NCI-H1436 (cell line): ENCODE data around the gene EXOC1.

Source experiments
- DNase-seq: peaks from one replicate; lab custom pipeline; 2025; lab: John Stamatoyannopoulos, UW

EXOC1 gene

DNA sequence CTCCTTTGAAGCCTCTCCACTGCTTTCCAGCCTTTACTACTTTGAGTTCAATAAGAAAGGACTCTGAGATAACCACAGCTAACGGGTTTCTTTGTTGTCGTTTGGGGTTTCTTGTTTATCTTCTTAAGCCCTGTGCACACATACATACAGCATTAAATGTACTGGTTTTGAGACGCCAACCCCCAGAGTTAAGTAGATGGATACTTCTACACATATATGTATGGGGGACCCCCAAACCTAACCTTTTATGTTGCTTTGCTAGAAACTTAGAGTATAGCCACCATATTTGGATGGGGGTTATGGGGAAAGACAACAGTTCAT, 96.0 kb downstream of the EXOC1 start:
- DNase-seq, result no peak

DNA sequence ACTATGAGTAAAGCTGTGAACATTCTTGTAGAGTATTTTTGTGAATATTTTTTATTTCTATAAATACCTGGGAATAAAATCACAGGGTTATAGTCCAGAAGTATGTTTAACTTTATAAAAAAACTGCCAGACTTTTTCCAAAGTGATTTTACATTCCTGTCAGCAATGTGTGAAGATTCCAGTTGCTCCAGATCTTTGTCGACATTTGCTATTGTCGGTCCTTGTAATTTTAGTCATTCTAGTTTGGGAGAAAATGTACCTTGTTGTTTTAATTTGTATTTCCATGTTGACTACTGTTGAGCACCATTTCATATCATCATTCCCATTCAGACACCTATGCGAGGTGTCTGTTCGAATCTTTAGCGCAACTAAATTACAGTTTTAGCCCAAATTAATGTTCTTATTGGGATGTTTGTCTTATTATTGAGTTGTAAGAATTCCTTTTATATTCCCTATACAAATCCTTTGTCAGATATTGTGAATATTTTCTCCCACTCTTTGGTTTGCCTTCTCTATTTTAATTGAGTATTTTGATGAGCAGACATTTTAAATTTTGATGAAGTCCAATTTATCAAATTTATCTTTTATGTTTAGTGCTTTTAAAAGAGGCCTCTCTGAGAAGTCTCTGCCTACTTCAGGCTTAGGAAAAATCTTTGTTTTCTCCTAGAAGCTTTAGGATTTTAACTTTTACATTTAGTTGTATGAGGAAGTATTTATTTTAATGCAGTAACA, 97.9 kb downstream of the EXOC1 start:
- no peak for DNase-seq
